T-cell (primary cell): ENCODE data around the gene TOMM40. TPM values are rescaled to one million over a fixed set of nuclear protein-coding genes. Genes with fewer than 3 reads are reported as not detected.
"Not testable (repeated sequence)": the region's sequence is repeated elsewhere in the genome, so short reads cannot be mapped to it uniquely, and the experiment has no call there.

ENCODE experiments used
- ATAC-seq, 4 experiments: fragments of 200-7000 bp in 3 of 4; fragments of 150-1000 bp in 1 of 4; cut with Tn5 transposase; replicated peaks in 1 of 4; 1 replicate in 3 of 4; 2 replicates in 1 of 4; pipeline ENCODE4 v1.10.0; 2021; ENCODE audit warnings: moderate library complexity in 3 of 4, mild to moderate bottlenecking in 2 of 4, moderate number of reproducible peaks in 1 of 4
- CTCF ChIA-PET, 2 donors: fragments of 300-600 bp; sonication (Branson Sonifier 250); formaldehyde crosslinking; loops; one replicate each; lab custom pipeline; 2022; ENCODE audit warnings: antibody characterized with exemption in 2 of 2; lab: Charles Lee
- POLR2A ChIA-PET, 2 donors: fragments of 300-600 bp; sonication (Branson Sonifier 250); formaldehyde crosslinking; loops; one replicate each; lab custom pipeline; 2022; ENCODE audit warnings: antibody characterized with exemption in 2 of 2; lab: Charles Lee
- DNase-seq, 35 experiments: peaks; one replicate each; pipeline versions ENCODE4 v3.0.0 to v3.0.0-alpha.2; 2013 to 2023
- H3K27ac ChIP-seq: one replicate; pipeline ENCODE4 v1.5.1; 2013; ENCODE audit warnings: low read length
- H3K27me3 ChIP-seq, 2 experiments: replicated peaks in 1 of 2; 1 replicate in 1 of 2; 2 replicates in 1 of 2; pipeline versions ENCODE4 v1.6.1 to v1.7.0; 2013; ENCODE audit warnings: low read length in 1 of 2, mixed read lengths in 1 of 2; ENCODE audit not compliant: control insufficient read depth in 2 of 2, insufficient read depth in 2 of 2; ENCODE audit errors: extremely low read depth in 1 of 2
- H3K36me3 ChIP-seq, 2 donors: 1 replicate in 1 of 2; 2 replicates in 1 of 2; pipeline versions ENCODE4 v1.6.1 to v1.7.0; 2013; ENCODE audit warnings: low read length in 1 of 2; ENCODE audit not compliant: control insufficient read depth in 2 of 2, insufficient read depth in 1 of 2; ENCODE audit errors: extremely low read depth in 1 of 2
- H3K4me1 ChIP-seq, 2 experiments: 1 replicate in 1 of 2; 2 replicates in 1 of 2; pipeline versions ENCODE4 v1.6.1 to v1.7.0; 2013; ENCODE audit warnings: low read length in 2 of 2, mixed read lengths in 1 of 2; ENCODE audit not compliant: insufficient read depth in 2 of 2, control insufficient read depth in 1 of 2; ENCODE audit errors: extremely low read depth in 1 of 2
- H3K4me3 ChIP-seq, 2 donors: 1 replicate in 1 of 2; 2 replicates in 1 of 2; pipeline versions ENCODE4 v1.5.1 to v1.7.0; 2013; ENCODE audit warnings: mild to moderate bottlenecking in 2 of 2, low read length in 1 of 2, moderate library complexity in 1 of 2; ENCODE audit not compliant: control insufficient read depth in 1 of 2; ENCODE audit errors: extremely low read depth in 1 of 2
- H3K9me3 ChIP-seq: 2 replicates; pipeline ENCODE4 v1.7.0; 2013
- H3K27ac Mint-ChIP-seq, 2 donors: one replicate each; pipeline ENCODE4 v1.8.0; 2020 to 2021; ENCODE audit warnings: mild to moderate bottlenecking in 2 of 2, mixed read lengths in 2 of 2
- H3K27me3 Mint-ChIP-seq, 2 donors: one replicate each; pipeline ENCODE4 v1.8.0; 2021 to 2022; ENCODE audit warnings: mixed read lengths in 2 of 2
- H3K36me3 Mint-ChIP-seq: one replicate; pipeline ENCODE4 v1.8.0; 2021; ENCODE audit warnings: mixed read lengths
- H3K4me1 Mint-ChIP-seq, 3 donors: one replicate each; pipeline ENCODE4 v1.8.0; 2020 to 2022; ENCODE audit warnings: mixed read lengths in 3 of 3, mild to moderate bottlenecking in 1 of 3
- H3K4me3 Mint-ChIP-seq, 3 donors: one replicate each; pipeline ENCODE4 v1.8.0; 2020 to 2022; ENCODE audit warnings: mild to moderate bottlenecking in 3 of 3, mixed read lengths in 3 of 3, moderate library complexity in 3 of 3
- H3K9me3 Mint-ChIP-seq, 3 donors: one replicate each; pipeline ENCODE4 v1.8.0; 2020 to 2022; ENCODE audit warnings: mixed read lengths in 3 of 3
- WGBS: methylation state at CpG from one replicate; pipeline ENCODE4 v1.1.5; 2013; ENCODE audit warnings: missing lambda C conversion rate; ENCODE audit not compliant: insufficient coverage; 5-methylcytosine and 5-hydroxymethylcytosine counted together
- total RNA-seq, 35 experiments: library from RNA in 6 of 35; stranded (reverse) in 6 of 35; fragments of 120-200 nt in 1 of 35; gene quantifications; one replicate each; pipeline versions ENCODE4 v1.2.1 to v1.2.4 and lab custom pipeline; 2013 to 2026

TOMM40 gene
- total RNA-seq, 5 donors from 2014 or later (not counting 1 experiment from before 2014, with no cell fraction given), result 32.1 to 47.5 (median 41.5) TPM

DNA sequence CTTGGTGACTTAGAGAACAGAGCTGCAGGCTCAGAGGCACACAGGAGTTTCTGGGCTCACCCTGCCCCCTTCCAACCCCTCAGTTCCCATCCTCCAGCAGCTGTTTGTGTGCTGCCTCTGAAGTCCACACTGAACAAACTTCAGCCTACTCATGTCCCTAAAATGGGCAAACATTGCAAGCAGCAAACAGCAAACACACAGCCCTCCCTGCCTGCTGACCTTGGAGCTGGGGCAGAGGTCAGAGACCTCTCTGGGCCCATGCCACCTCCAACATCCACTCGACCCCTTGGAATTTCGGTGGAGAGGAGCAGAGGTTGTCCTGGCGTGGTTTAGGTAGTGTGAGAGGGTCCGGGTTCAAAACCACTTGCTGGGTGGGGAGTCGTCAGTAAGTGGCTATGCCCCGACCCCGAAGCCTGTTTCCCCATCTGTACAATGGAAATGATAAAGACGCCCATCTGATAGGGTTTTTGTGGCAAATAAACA, 33.2 kb downstream of the TOMM40 start:
- H3K27me3 Mint-ChIP-seq, result peaks cover 18 to 22% of the 10 kb centered on the region in 2 donors
- Histone ChIP-seq H3K4me1 (peaks cover 0 to 6% of the 10 kb centered on the region in 2 experiments), H3K27me3 (peaks cover 0 to 39% of the 10 kb centered on the region in 2 experiments), H3K9me3 (no peaks in the 10 kb centered on the region), H3K36me3 (no peaks in the 10 kb centered on the region), H3K27ac (no peak overlapping the region), H3K4me3 (no peak overlapping the region)
- no peaks in the 10 kb centered on the region for H3K9me3 Mint-ChIP-seq
- DNase-seq, result no peak
- no peak overlapping the region for H3K4me3 Mint-ChIP-seq
- ATAC-seq, result no peak
- no peaks in the 10 kb centered on the region for H3K36me3 Mint-ChIP-seq
- WGBS, result 67% methylated on average over 2 of the region's 8 CpGs
- H3K4me1 Mint-ChIP-seq, result peaks cover 5 to 8% (median 5%) of the 10 kb centered on the region in 3 donors
- no peak overlapping the region for H3K27ac Mint-ChIP-seq
- ChIA-PET CTCF (no interaction called here), POLR2A (no interaction called here)

GRCh38 chr19:44925114-44925891, 34.2 kb downstream of the TOMM40 start:
- Histone ChIP-seq H3K4me1 (peaks cover 0 to 6% of the 10 kb centered on the region in 2 experiments), H3K36me3 (no peaks in the 10 kb centered on the region), H3K9me3 (no peaks in the 10 kb centered on the region), H3K27ac (no peak overlapping the region), H3K27me3 (peaks cover 0 to 39% of the 10 kb centered on the region in 2 experiments), H3K4me3 (no peak overlapping the region)
- Mint-ChIP-seq H3K36me3 (no peaks in the 10 kb centered on the region), H3K4me1 (peaks cover 5 to 8% (median 5%) of the 10 kb centered on the region in 3 donors), H3K27me3 (peaks cover 21 to 22% of the 10 kb centered on the region in 2 donors), H3K27ac (no peak overlapping the region), H3K4me3 (no peak overlapping the region), H3K9me3 (no peaks in the 10 kb centered on the region)
- WGBS, result 11% methylated on average over 2 of the region's 8 CpGs
- ATAC-seq, result no peak
- ChIA-PET CTCF (no interaction called here), POLR2A (interaction anchor here in 1 of 2 donors (0.6 kb wide), 1 partner anchor 19 kb away, joined by 17 read pairs; the partner anchor contains the start of gene APOE)
- no peak for DNase-seq

DNA sequence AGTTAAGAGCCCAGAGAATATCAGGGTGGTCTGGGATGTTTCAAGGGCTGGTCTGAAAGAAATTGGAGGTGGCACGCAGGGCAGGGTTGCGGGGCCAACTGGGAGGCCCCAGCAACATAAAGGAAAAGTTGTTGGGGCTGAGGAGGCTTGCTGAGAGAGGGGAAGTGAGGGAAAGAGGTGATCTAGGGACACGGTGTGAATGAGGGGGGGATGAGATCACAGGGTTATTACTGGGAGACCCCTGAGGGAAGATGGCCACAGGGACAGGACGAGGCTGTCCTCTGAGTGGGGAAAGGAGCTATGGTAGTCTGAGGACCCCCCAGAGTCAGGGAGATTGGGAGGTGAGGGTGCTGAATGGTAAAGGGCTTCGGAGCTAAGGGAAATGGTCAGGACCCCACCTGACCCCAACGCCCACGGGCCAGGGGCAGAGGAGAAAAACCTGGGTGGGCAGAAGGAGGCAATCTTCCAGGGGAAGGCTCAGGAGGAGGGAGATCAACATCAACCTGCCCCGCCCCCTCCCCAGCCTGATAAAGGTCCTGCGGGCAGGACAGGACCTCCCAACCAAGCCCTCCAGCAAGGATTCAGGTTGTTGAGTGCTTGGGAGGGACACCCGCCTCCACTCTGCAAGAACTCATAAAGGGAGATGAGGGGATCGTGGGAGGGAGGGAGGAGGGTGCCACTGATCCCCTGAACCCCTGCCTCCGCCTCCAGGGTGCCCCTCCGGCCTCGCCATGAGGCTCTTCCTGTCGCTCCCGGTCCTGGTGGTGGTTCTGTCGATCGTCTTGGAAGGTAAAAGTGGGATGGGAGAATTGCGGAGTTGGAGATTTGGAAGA, 35.4 kb downstream of the TOMM40 start:
- DNase-seq, H3K9me3 ChIP-seq, H3K4me1 Mint-ChIP-seq, CTCF ChIA-PET, H3K4me1 ChIP-seq, H3K9me3 Mint-ChIP-seq, H3K36me3 ChIP-seq, POLR2A ChIA-PET, H3K27ac ChIP-seq, H3K4me3 ChIP-seq, H3K36me3 Mint-ChIP-seq: not testable (repeated sequence)
- ATAC-seq, result peak in 1 of 4 experiments; percentile 24
- H3K27me3 ChIP-seq, result peaks cover 0 to 39% of the 10 kb centered on the region in 2 experiments
- peak overlapping the region in 1 of 3 donors; percentile 52 for H3K4me3 Mint-ChIP-seq
- peaks cover 21 to 22% of the 10 kb centered on the region in 2 donors for H3K27me3 Mint-ChIP-seq
- peak overlapping the region; percentile 31 to 66 for H3K27ac Mint-ChIP-seq
- 74% methylated on average over 4 of the region's 19 CpGs for WGBS

GRCh38 chr19:44927746-44928145, 36.7 kb downstream of the TOMM40 start:
- peaks cover 5 to 8% (median 5%) of the 10 kb centered on the region in 3 donors for H3K4me1 Mint-ChIP-seq
- H3K27ac Mint-ChIP-seq, result no peak overlapping the region
- CTCF ChIA-PET, result no interaction called here
- H3K27ac ChIP-seq, result no peak overlapping the region
- no peak overlapping the region for H3K4me3 Mint-ChIP-seq
- no peaks in the 10 kb centered on the region for H3K9me3 Mint-ChIP-seq
- H3K36me3 ChIP-seq, result no peaks in the 10 kb centered on the region
- POLR2A ChIA-PET, result no interaction called here
- H3K27me3 Mint-ChIP-seq, result peaks cover 21 to 22% of the 10 kb centered on the region in 2 donors
- no peaks in the 10 kb centered on the region for H3K36me3 Mint-ChIP-seq
- ATAC-seq (no peak), DNase-seq (no peak)
- H3K9me3 ChIP-seq, result no peaks in the 10 kb centered on the region
- 72% methylated on average over 2 of the region's 5 CpGs for WGBS
- peaks cover 0 to 39% of the 10 kb centered on the region in 2 experiments for H3K27me3 ChIP-seq
- H3K4me1 ChIP-seq, result peaks cover 0 to 6% of the 10 kb centered on the region in 2 experiments
- no peak overlapping the region for H3K4me3 ChIP-seq

GRCh38 chr19:44930088-44930487, 39.0 kb downstream of the TOMM40 start:
- no peaks in the 10 kb centered on the region for H3K9me3 Mint-ChIP-seq
- H3K27ac Mint-ChIP-seq, result no peak overlapping the region
- H3K4me3 ChIP-seq, result no peak overlapping the region
- no peaks in the 10 kb centered on the region for H3K9me3 ChIP-seq
- H3K4me1 ChIP-seq, result peaks cover 0 to 6% of the 10 kb centered on the region in 2 experiments
- H3K36me3 ChIP-seq, result no peaks in the 10 kb centered on the region
- peaks cover 20% of the 10 kb centered on the region in 2 donors for H3K27me3 Mint-ChIP-seq
- WGBS, result 91% methylated on average over 6 of the region's 7 CpGs
- peaks cover 5 to 8% (median 5%) of the 10 kb centered on the region in 3 donors for H3K4me1 Mint-ChIP-seq
- no peak overlapping the region for H3K27ac ChIP-seq
- ChIA-PET POLR2A (no interaction called here), CTCF (no interaction called here)
- H3K36me3 Mint-ChIP-seq, result no peaks in the 10 kb centered on the region
- ATAC-seq (no peak), DNase-seq (no peak)
- H3K27me3 ChIP-seq, result peaks cover 0 to 32% of the 10 kb centered on the region in 2 experiments
- no peak overlapping the region for H3K4me3 Mint-ChIP-seq

GRCh38 chr19:44931541-44931940, 40.5 kb downstream of the TOMM40 start:
- peaks cover 0 to 21% of the 10 kb centered on the region in 2 experiments for H3K27me3 ChIP-seq
- H3K9me3 ChIP-seq, result no peaks in the 10 kb centered on the region
- H3K4me3 ChIP-seq, result no peak overlapping the region
- H3K36me3 ChIP-seq, result no peaks in the 10 kb centered on the region
- H3K27ac Mint-ChIP-seq, result no peak overlapping the region
- no peak overlapping the region for H3K27ac ChIP-seq
- H3K4me1 ChIP-seq, result peaks cover 0 to 6% of the 10 kb centered on the region in 2 experiments
- ATAC-seq (no peak), DNase-seq (no peak)
- H3K9me3 Mint-ChIP-seq, result no peaks in the 10 kb centered on the region
- peaks cover 7 to 8% of the 10 kb centered on the region in 2 donors for H3K27me3 Mint-ChIP-seq
- CTCF ChIA-PET, result no interaction called here
- no peak overlapping the region for H3K4me3 Mint-ChIP-seq
- H3K36me3 Mint-ChIP-seq, result no peaks in the 10 kb centered on the region
- peaks cover 5% of the 10 kb centered on the region in 3 donors for H3K4me1 Mint-ChIP-seq
- WGBS, result 80% methylated on average over 1 of the region's 4 CpGs
- POLR2A ChIA-PET, result no interaction called here
